ENCODE results near the gene RNPC3.

The RNPC3 gene

GRCh38 chr1:103513711-103514110 is 11.8 kb upstream of the RNPC3 start:
- TF ChIP-seq CTCF (IDR thresholded peaks at IDR 0.05) = no peak

GRCh38 chr1:103514920-103515503 is 10.5 kb upstream of the RNPC3 start:
- peak; percentile 80 for TF ChIP-seq CTCF (IDR thresholded peaks at IDR 0.05)

DNA sequence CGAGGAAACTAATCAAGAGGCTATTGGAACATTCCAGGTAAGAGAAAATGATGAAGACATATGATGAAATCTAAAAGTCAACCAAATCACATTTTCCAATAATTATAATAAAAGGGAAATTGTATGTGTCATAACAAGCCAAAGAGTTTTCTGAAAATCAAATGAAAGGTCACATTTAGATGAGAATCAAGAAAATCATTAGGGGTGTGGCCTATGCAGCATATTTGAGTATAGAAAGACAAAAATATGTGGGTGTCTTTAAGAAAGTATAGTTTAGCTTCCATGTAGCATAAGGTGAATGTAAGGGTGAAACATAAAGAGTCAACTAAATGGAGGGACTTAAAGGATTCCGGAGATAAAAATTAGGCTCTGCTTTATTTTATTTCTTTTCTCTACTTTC is 9.2 kb upstream of the RNPC3 start:
- TF ChIP-seq CTCF (IDR thresholded peaks at IDR 0.05) = no peak

DNA sequence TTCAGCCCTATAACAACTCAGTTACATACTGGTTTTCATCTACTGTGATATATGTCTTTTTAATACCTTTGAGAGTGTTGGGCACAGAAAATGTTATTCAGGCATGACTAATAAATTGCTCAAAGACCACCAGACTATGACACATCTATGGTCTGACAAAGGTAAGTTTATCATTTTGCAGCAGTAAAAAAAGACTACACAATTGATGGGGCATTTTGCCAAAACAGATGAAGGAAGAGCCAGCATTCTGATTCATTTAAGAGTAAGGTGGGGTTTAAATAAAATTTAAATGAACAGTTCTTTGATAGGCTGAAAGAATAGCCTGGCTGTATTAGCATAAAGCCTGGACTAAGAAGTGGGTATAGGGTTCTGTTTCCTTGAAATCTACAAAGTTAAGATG is 8.8 kb upstream of the RNPC3 start:
- TF ChIP-seq CTCF (IDR thresholded peaks at IDR 0.05) = no peak

DNA sequence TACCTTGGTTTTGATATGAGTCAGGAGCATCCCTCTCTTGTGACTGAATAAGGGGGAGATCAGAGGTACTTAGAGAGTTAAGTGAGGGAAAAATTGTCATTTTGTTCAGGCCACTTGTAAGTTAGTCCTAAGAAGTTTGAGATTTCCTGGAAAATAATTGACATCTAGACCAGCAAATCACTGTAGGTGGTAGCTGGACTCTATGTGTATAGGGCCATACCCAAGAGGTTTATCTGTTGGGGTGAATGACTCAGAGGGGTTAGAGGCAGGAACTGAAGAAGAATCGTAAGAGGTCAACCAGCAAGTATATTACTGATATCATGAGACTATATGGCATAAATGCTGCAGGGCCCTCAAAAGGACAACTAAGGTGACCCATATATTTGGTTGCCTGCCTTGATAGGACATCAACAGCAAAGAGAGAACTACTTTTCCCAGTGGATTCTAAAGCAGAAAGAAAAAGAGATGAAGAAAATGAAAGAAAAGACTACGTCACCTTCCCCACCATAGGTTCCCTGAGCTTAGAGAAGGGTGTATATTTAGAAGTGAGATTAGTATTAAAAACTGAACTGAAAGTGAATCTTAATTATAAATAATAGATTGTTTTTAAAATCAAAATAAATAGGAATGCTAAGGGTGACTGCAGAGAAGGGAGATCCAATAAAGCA is 8.0 kb upstream of the RNPC3 start:
- no peak for TF ChIP-seq CTCF (IDR thresholded peaks at IDR 0.05)

- TF ChIP-seq CTCF (IDR thresholded peaks at IDR 0.05) = no peak
Measured at GRCh38 chr1:103520822-103521221, 4.7 kb upstream of the RNPC3 start.

GRCh38 chr1:103523346-103523745 is 2.2 kb upstream of the RNPC3 start:
- no peak for TF ChIP-seq CTCF (IDR thresholded peaks at IDR 0.05)
